Suprapubic skin (tissue), 4 donors: Measurements from ENCODE around the gene RHOT1. TPM values are rescaled to one million over a fixed set of nuclear protein-coding genes. Genes with fewer than 3 reads are reported as not detected.
A peak's percentile ranks its signal among the peaks of the same experiment; 100 is the strongest.
"Not testable (repeated sequence)": the region's sequence is repeated elsewhere in the genome, so short reads cannot be mapped to it uniquely, and the experiment has no call there.

ENCODE experiments used
- DNase-seq, 2 donors: peaks; one replicate each; pipeline ENCODE4 v3.0.0-alpha.2; 2019; ENCODE audit warnings: low spot score in 2 of 2
- H3K27ac ChIP-seq: fragments of 200-600 bp; sonication (generic); one replicate; pipeline ENCODE4 v1.5.1; 2019
- H3K27me3 ChIP-seq: fragments of 200-600 bp; sonication (generic); one replicate; pipeline ENCODE4 v1.5.1; 2019
- H3K36me3 ChIP-seq: fragments of 200-600 bp; sonication (generic); one replicate; pipeline ENCODE4 v1.5.1; 2019
- H3K4me1 ChIP-seq: fragments of 200-600 bp; sonication (generic); one replicate; pipeline ENCODE4 v1.5.1; 2019
- H3K4me3 ChIP-seq: fragments of 200-600 bp; sonication (generic); one replicate; pipeline ENCODE4 v1.5.1; 2019; ENCODE audit warnings: mild to moderate bottlenecking
- H3K9me3 ChIP-seq: fragments of 200-600 bp; sonication (generic); one replicate; pipeline ENCODE4 v1.5.1; 2019
- EP300 ChIP-seq: sonication (generic); formaldehyde crosslinking; IDR thresholded peaks from one replicate; pipeline ENCODE4 v1.6.1; 2017; ENCODE audit warnings: antibody characterized with exemption
- POLR2A ChIP-seq, 2 donors: fragments of 450-650 bp; IDR thresholded peaks; one replicate each; pipeline ENCODE4 v1.6.1; 2017; ENCODE audit warnings: antibody characterized with exemption in 2 of 2, mild to moderate bottlenecking in 2 of 2, moderate library complexity in 2 of 2
- POLR2AphosphoS5 ChIP-seq, 3 donors: sonication (generic); formaldehyde crosslinking; IDR thresholded peaks; one replicate each; pipeline ENCODE4 v1.6.1; 2017; ENCODE audit warnings: antibody characterized with exemption in 3 of 3
- WGBS: methylation state at CpG from one replicate; pipeline ENCODE4 v1.1.5; 2018; 5-methylcytosine and 5-hydroxymethylcytosine counted together
- total RNA-seq, 4 donors: library from RNA; depleted of rRNA; stranded (reverse); fragments of >200 nt; gene quantifications; one replicate each; pipeline ENCODE4 v1.1.0, GENCODE V29; 2016
- TF ChIP-seq, protein P1 (sequence below), 2 donors: fragments of 200-600 bp in 1 of 2; fragments of 450-650 bp in 1 of 2; sonication (generic) in 1 of 2; IDR thresholded peaks; one replicate each; pipeline ENCODE4 v1.5.1; 2016 to 2019; ENCODE audit warnings: antibody characterized with exemption in 2 of 2, mild to moderate bottlenecking in 1 of 2, moderate library complexity in 1 of 2

Gene RHOT1
- total RNA-seq, 4 donors from 2014 or later = 50.0 to 102 (median 61.4) TPM

DNA sequence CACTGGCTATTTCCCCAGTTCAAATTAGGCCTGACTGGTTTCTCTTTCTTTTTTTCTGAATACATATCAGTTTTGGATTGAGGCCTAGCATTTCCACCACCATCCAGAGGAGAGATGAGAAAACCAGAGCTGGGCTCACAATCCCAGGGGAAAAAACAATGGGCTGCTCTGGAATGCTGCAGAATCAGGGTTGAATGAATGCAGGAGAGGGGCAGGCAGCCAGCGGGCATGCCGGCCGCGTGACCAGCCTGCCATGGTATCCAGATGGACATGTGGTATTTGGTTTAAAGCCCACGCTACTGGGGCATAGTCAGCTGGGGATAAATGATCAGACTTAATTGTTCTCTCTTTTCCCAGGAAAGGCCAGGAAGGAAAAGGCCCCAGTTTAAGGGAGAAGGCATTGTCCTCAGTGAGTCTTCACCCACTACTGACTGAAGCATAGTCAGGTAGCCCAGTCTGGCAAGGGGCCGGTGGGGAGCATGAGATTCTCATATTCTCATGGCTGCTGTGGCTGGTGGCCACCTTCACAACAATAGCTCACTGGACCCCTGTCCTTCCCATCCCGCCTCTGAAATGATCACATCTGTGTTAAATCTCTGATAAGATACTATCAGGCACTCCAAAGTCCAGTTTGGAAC, 38.7 kb upstream of the RHOT1 start:
- Histone ChIP-seq H3K4me3 (no peak overlapping the region), H3K9me3 (no peaks in the 10 kb centered on the region), H3K27ac (no peak overlapping the region), H3K27me3 (no peaks in the 10 kb centered on the region), H3K36me3 (no peaks in the 10 kb centered on the region), H3K4me1 (no peaks in the 10 kb centered on the region)
- TF ChIP-seq EP300 (no peak), POLR2AphosphoS5 (IDR thresholded peaks at IDR 0.05) (no peak), POLR2A (IDR thresholded peaks at IDR 0.05) (no peak)
- TF ChIP-seq, protein P1, sequence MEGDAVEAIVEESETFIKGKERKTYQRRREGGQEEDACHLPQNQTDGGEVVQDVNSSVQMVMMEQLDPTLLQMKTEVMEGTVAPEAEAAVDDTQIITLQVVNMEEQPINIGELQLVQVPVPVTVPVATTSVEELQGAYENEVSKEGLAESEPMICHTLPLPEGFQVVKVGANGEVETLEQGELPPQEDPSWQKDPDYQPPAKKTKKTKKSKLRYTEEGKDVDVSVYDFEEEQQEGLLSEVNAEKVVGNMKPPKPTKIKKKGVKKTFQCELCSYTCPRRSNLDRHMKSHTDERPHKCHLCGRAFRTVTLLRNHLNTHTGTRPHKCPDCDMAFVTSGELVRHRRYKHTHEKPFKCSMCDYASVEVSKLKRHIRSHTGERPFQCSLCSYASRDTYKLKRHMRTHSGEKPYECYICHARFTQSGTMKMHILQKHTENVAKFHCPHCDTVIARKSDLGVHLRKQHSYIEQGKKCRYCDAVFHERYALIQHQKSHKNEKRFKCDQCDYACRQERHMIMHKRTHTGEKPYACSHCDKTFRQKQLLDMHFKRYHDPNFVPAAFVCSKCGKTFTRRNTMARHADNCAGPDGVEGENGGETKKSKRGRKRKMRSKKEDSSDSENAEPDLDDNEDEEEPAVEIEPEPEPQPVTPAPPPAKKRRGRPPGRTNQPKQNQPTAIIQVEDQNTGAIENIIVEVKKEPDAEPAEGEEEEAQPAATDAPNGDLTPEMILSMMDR (IDR thresholded peaks at IDR 0.05) = no peak
- no peak for DNase-seq
- WGBS = 86% methylated on average over 7 of the region's 7 CpGs

DNA sequence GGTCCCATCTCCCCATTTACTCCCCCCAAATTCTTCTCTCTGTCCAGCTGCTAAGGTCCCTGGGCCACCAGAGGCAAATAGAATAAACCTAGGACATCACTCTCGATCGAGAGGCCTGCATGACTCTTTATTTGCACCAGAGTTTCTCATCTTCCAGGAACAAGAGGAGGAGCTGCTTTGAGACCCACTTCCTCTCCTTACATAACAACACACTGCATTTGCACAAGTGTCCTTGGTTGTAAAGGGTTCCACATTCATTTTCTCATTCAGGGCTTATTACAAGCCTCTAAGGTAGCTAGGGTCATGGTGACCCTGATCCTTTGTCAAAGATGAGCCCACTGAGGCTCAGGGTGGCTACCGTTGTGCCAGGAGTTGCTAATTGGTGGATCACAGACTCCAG, 38.1 kb upstream of the RHOT1 start:
- no peaks in the 10 kb centered on the region for H3K27me3 ChIP-seq
- H3K4me3 ChIP-seq = no peak overlapping the region
- H3K27ac ChIP-seq = no peak overlapping the region
- H3K36me3 ChIP-seq = no peaks in the 10 kb centered on the region
- whole genome bisulfite sequencing = 89% methylated on average over 3 of the region's 3 CpGs
- no peaks in the 10 kb centered on the region for H3K9me3 ChIP-seq
- no peak for DNase-seq
- TF ChIP-seq POLR2AphosphoS5 (IDR thresholded peaks at IDR 0.05) = no peak
- no peaks in the 10 kb centered on the region for H3K4me1 ChIP-seq

DNA sequence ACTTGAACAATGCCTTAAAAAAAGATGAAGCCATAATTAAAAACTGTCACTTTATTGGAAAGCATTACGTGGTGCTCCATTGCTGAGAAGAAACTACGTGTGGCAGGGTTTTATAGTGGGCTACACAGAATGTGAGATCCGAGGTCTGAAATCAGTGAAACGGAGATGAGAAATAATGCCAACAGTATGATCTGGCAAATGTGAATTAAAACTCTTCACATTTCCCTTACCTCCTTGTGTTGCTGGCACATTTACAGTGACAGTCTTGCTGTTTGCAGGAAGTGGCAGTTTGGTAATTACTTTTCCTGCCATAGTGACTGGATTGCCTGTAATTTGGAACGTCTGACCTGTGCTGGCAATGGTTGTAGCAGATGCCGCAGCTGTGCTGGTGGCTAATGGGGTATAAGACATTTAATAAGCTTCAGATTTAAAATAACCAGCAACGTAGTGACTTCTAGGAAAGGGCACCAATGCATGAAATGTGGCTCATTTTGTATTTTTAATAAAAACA, 35.8 kb upstream of the RHOT1 start:
- not testable (repeated sequence) for H3K36me3 ChIP-seq, H3K27me3 ChIP-seq, H3K27ac ChIP-seq, H3K4me1 ChIP-seq, DNase-seq, H3K9me3 ChIP-seq, H3K4me3 ChIP-seq
- 41% methylated on average over 7 of the region's 7 CpGs for WGBS

DNA sequence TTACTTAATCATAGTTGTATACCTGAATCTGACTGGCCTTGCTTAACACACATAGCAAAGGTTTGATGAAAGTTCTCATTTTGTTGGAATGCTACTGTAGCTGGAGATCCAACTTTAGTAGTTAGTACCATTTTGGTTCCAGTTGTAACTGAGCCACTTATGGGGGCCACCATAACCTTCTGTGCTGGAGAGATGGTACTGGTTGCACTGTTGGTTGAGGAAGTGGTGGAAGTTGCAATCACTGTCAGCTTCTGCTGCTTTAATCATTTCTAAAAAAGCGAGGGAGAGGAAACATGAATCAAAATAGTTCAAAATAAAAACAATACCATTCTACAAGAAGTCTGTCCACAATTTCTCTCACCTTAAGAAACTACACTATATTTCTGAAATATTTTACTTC, 35.1 kb upstream of the RHOT1 start:
- DNase-seq, H3K27me3 ChIP-seq, H3K9me3 ChIP-seq, H3K4me3 ChIP-seq, H3K36me3 ChIP-seq, H3K27ac ChIP-seq: not testable (repeated sequence)
- H3K4me1 ChIP-seq = peaks cover 12% of the 10 kb centered on the region
- WGBS = 73% methylated on average over 1 of the region's 1 CpG

DNA sequence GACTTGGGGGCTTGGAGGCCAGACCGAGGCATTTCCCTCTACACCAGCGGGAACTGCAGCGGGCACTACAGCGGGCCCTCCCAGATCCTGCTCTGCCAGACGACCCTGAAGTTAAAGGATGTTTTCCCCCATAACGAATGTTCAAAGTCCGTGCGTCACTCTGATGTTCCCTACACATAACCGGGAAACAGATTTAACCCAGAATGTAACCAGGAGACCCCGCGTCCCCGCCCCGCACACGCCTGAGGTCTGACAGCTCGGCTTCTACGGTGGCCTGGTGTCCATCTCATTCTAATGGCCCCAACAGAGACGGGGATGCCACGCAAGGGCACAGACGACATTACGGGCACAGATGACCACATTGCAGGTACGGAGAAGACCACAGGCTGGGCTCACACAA, 31.7 kb upstream of the RHOT1 start:
- peaks cover 18% of the 10 kb centered on the region for H3K4me1 ChIP-seq
- no peak overlapping the region for H3K4me3 ChIP-seq
- TF ChIP-seq, protein P1 (IDR thresholded peaks at IDR 0.05) = no peak
- TF ChIP-seq EP300 = no peak
- H3K27me3 ChIP-seq = no peaks in the 10 kb centered on the region
- 90% methylated on average over 21 of the region's 21 CpGs for WGBS
- no peaks in the 10 kb centered on the region for H3K36me3 ChIP-seq
- no peaks in the 10 kb centered on the region for H3K9me3 ChIP-seq
- no peak overlapping the region for H3K27ac ChIP-seq
- DNase-seq = no peak

DNA sequence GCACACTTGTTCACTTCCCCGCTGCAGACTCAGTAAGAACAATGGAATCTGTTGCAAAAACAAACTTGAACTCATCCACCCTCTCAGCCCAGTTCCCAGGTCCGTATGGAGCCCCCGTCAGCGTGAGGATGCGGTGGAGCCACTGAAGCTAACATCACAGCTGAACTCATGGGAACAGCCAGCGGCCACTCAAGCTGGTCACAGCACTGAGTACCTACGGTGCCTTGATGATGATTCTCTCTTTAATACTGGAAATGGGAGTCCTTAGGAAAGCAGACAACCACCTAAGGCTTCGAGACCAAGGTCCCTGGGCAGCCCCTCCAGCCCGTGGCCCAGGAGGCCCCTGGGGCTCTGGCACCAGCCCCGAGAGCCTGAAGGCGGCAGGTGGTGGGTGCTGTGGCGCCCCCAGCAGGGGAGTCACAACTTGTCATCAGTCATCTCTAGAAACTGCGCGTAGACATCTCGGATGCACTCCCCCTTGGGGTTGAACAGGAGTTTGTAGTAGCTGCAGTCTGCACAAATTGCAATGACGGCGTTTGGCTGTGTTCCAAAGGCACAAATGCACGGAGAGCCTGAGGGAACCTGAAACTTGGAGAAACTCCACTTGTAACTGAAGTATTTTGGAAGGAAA, 31.0 kb upstream of the RHOT1 start:
- WGBS = 46% methylated on average over 11 of the region's 18 CpGs
- DNase-seq = no peak
- Histone ChIP-seq H3K4me3 (no peak overlapping the region), H3K4me1 (peaks cover 18% of the 10 kb centered on the region), H3K36me3 (no peaks in the 10 kb centered on the region), H3K27ac (no peak overlapping the region), H3K27me3 (no peaks in the 10 kb centered on the region), H3K9me3 (no peaks in the 10 kb centered on the region)
- TF ChIP-seq, protein P1 (IDR thresholded peaks at IDR 0.05) = peak in 1 of 2 donors; percentile 14
- no peak for TF ChIP-seq POLR2A (IDR thresholded peaks at IDR 0.05)

DNA sequence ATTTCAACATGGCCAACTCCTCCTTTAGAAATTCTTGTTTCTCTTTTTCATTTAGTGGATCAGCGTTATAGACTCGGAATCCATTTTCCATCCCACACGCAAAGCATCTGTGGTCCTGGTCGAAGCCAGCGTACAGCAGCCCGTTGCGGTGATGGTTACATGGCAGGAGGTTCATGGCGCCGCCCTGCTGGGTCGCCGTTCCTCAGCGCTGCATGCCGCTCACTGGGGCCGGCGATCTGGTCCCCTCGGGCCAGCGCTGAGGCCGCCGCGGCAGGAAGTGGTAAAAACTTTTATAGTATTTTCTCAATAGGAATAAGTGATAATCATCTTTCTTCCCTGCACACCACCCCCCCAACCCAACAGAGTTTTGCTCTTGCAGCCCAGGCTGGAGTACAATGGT, 29.9 kb upstream of the RHOT1 start:
- H3K27me3 ChIP-seq = peaks cover 1% of the 10 kb centered on the region
- no peaks in the 10 kb centered on the region for H3K36me3 ChIP-seq
- TF ChIP-seq POLR2AphosphoS5 (IDR thresholded peaks at IDR 0.05) = no peak
- TF ChIP-seq, protein P1 (IDR thresholded peaks at IDR 0.05) = no peak
- peaks cover 18% of the 10 kb centered on the region for H3K4me1 ChIP-seq
- H3K4me3 ChIP-seq = no peak overlapping the region
- H3K9me3 ChIP-seq = no peaks in the 10 kb centered on the region
- no peak overlapping the region for H3K27ac ChIP-seq
- 95% methylated on average over 20 of the region's 20 CpGs for WGBS
- DNase-seq = no peak
